Hepatic stellate cell (primary cell): Measurements from ENCODE around the gene SP6.

Source experiments
- DNase-seq: peaks from one replicate; pipeline ENCODE4 v3.0.0; 2011; ENCODE audit warnings: low spot score

Gene SP6

GRCh38 chr17:47879776-47880454 lies 29.0 kb upstream of the SP6 start:
- no peak for DNase-seq

GRCh38 chr17:47879028-47879585 lies 28.1 kb upstream of the SP6 start:
- no peak for DNase-seq

- no peak for DNase-seq
These were observed 27.5 kb upstream of the SP6 start for GRCh38 chr17:47878203-47879027.

GRCh38 chr17:47877368-47878034 lies 26.5 kb upstream of the SP6 start:
- DNase-seq = no peak

- no peak for DNase-seq
These were observed 24.3 kb upstream of the SP6 start for GRCh38 chr17:47875011-47875985.

- no peak for DNase-seq
These were observed 22.5 kb upstream of the SP6 start for GRCh38 chr17:47873200-47874090.

- no peak for DNase-seq
These were observed 21.7 kb upstream of the SP6 start for GRCh38 chr17:47872651-47873161.

GRCh38 chr17:47872019-47872650 lies 21.2 kb upstream of the SP6 start:
- DNase-seq = no peak

- DNase-seq = no peak
These were observed 20.1 kb upstream of the SP6 start for GRCh38 chr17:47871048-47871447.

- no peak for DNase-seq
These were observed 19.1 kb upstream of the SP6 start for GRCh38 chr17:47870056-47870455.

- no peak for DNase-seq
These were observed 18.2 kb upstream of the SP6 start for GRCh38 chr17:47869114-47869513.

GRCh38 chr17:47867813-47868533 lies 17.0 kb upstream of the SP6 start:
- no peak for DNase-seq

- no peak for DNase-seq
These were observed 16.0 kb upstream of the SP6 start for GRCh38 chr17:47866941-47867340.

- DNase-seq = no peak
These were observed 13.8 kb upstream of the SP6 start for GRCh38 chr17:47864791-47865216.

- peak; percentile 93 for DNase-seq
These were observed 11.9 kb upstream of the SP6 start for GRCh38 chr17:47862621-47863440.

- DNase-seq = no peak
These were observed 9.4 kb upstream of the SP6 start for GRCh38 chr17:47860386-47860785.

- DNase-seq = no peak
These were observed 6.8 kb upstream of the SP6 start for GRCh38 chr17:47857551-47858455.
